LNCAP (cell line): ENCODE results near the gene TMEM273.

ENCODE experiments used
- CTCF ChIP-seq: fragments of 450-650 bp; IDR thresholded peaks from 2 replicates; pipeline ENCODE4 v1.5.1; 2017; ENCODE audit warnings: mild to moderate bottlenecking

Gene TMEM273

GRCh38 chr10:49186613-49187012 is 1.6 kb downstream of the TMEM273 start:
- no peak for TF ChIP-seq CTCF

- TF ChIP-seq CTCF: no peak
Measured at GRCh38 chr10:49185213-49185612, 3.0 kb downstream of the TMEM273 start.

GRCh38 chr10:49184642-49185111 is 3.5 kb downstream of the TMEM273 start:
- no peak for TF ChIP-seq CTCF

- no peak for TF ChIP-seq CTCF
Measured at GRCh38 chr10:49183596-49184542, 4.3 kb downstream of the TMEM273 start.

GRCh38 chr10:49182776-49183175 is 5.4 kb downstream of the TMEM273 start:
- TF ChIP-seq CTCF: no peak

GRCh38 chr10:49180444-49180860 is 7.7 kb downstream of the TMEM273 start:
- TF ChIP-seq CTCF: no peak

- TF ChIP-seq CTCF: no peak
Measured at GRCh38 chr10:49179699-49180443, 8.3 kb downstream of the TMEM273 start.
